Kidney epithelial cell (primary cell): ENCODE results near the gene HOXB5. TPM values are rescaled to one million over a fixed set of nuclear protein-coding genes. Genes with fewer than 3 reads are reported as not detected.
A peak's percentile ranks its signal among the peaks of the same experiment; 100 is the strongest.

Experiments
- DNase-seq: peaks from one replicate; pipeline ENCODE4 v3.0.0-alpha.2; 2010; ENCODE audit warnings: low read depth
- H3K27me3 ChIP-seq: 2 replicates; pipeline ENCODE4 v1.6.0; 2011; ENCODE audit warnings: low read length; ENCODE audit not compliant: control insufficient read depth, insufficient read depth
- H3K36me3 ChIP-seq: 2 replicates; pipeline ENCODE4 v1.5.1; 2011; ENCODE audit warnings: low read length; ENCODE audit not compliant: control insufficient read depth, insufficient read depth
- H3K4me3 ChIP-seq: 2 replicates; pipeline ENCODE4 v1.5.1; 2011; ENCODE audit warnings: low read depth, mild to moderate bottlenecking, control low read depth, low read length
- total RNA-seq: library from RNA; depleted of rRNA; stranded (reverse); fragments of >200 nt; gene quantifications from 2 replicates; pipeline ENCODE4 v1.2.3, GENCODE V29; 2015
- TF ChIP-seq, protein P1 (sequence below): IDR thresholded peaks from 2 replicates; pipeline ENCODE4 v1.5.1; 2011; ENCODE audit warnings: mild to moderate bottlenecking, moderate library complexity, low read length, control low read depth, inconsistent platforms; ENCODE audit not compliant: insufficient read depth, poor library complexity, severe bottlenecking

HOXB5 gene
- total RNA-seq, 1 donor from 2014 or later: 3.6 TPM

DNA sequence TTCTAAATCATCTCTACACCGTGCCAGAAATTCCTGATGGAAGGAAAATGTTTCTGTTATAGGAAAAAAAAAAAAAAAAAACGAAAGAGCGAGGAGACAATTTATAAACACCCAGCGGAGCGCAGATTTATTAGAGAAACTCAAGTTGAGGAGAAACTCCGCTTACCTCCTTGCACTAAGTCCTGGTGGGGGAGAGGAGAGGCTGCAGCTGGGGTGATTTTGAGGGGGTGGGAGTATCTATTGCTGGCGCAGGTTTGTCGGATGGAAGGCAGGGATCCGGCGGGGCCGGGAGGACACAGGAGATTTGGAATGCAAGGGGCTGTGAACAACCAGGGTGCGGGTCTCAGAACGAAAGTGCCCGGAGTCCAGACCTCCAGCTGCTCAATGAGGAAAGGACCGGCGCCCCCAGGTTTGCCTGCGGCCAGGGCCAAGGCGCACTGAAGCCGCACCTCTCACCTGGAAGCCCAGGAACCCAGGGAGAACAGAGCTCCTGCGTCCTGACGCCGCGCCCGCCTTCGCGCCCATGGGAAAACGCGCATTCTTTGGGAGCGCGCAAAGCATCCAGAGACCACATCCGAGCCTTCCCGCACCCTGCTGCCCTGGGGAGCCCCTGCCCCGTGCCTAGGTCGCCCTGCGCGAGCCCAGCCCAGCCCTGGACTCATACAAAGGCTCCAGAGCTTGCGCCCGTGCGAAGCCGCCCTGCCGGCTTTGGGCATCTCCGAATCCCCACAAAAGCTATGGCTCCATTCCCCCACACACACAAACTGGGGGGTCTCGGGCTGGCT, 24.1 kb upstream of the HOXB5 start:
- Histone ChIP-seq H3K27me3 (peaks cover 6% of the 10 kb centered on the region), H3K4me3 (peak overlapping the region; percentile 41), H3K36me3 (no peaks in the 10 kb centered on the region)
- DNase-seq: no peak
- TF ChIP-seq, protein P1, sequence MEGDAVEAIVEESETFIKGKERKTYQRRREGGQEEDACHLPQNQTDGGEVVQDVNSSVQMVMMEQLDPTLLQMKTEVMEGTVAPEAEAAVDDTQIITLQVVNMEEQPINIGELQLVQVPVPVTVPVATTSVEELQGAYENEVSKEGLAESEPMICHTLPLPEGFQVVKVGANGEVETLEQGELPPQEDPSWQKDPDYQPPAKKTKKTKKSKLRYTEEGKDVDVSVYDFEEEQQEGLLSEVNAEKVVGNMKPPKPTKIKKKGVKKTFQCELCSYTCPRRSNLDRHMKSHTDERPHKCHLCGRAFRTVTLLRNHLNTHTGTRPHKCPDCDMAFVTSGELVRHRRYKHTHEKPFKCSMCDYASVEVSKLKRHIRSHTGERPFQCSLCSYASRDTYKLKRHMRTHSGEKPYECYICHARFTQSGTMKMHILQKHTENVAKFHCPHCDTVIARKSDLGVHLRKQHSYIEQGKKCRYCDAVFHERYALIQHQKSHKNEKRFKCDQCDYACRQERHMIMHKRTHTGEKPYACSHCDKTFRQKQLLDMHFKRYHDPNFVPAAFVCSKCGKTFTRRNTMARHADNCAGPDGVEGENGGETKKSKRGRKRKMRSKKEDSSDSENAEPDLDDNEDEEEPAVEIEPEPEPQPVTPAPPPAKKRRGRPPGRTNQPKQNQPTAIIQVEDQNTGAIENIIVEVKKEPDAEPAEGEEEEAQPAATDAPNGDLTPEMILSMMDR: no peak

DNA sequence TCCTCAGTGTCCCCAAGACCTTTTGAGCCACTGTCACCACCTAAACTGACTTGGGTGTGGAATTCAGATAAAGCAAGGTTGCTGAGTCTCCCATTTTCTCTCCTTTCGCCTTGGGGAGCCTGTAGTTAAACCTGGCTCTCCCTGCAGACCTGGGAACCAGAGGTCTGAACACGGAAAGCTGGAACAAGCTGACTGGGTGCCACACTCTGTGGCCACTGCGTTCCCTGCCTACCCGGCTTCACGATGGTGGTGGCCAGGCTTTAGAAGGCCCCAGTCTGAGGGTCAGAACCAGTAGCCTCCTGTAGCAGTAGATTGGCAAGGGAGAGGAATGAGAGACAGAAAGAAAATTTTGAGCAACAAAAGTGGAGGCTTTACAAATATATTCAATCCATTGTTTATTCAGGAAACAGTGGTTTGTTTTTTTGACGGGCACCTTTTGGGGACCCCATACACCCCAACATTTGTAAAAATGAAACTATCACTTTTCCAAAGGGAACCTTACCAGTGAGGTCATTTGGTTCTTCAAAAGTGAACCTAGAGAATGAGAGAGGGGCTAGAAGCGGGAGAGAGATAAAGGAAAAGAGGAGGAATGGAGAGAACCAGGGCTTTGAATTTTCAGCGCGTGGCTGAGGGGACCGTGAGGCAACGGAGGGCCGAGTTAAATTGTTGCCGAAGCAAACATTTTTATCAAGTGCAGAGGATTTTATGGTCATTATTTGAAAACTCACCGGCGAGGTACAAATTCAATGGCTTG, 23.3 kb upstream of the HOXB5 start:
- TF ChIP-seq, protein P1: no peak
- Histone ChIP-seq H3K4me3 (peak overlapping the region; percentile 41), H3K36me3 (peaks cover under 1% of the 10 kb centered on the region), H3K27me3 (peaks cover 6% of the 10 kb centered on the region)
- no peak for DNase-seq

DNA sequence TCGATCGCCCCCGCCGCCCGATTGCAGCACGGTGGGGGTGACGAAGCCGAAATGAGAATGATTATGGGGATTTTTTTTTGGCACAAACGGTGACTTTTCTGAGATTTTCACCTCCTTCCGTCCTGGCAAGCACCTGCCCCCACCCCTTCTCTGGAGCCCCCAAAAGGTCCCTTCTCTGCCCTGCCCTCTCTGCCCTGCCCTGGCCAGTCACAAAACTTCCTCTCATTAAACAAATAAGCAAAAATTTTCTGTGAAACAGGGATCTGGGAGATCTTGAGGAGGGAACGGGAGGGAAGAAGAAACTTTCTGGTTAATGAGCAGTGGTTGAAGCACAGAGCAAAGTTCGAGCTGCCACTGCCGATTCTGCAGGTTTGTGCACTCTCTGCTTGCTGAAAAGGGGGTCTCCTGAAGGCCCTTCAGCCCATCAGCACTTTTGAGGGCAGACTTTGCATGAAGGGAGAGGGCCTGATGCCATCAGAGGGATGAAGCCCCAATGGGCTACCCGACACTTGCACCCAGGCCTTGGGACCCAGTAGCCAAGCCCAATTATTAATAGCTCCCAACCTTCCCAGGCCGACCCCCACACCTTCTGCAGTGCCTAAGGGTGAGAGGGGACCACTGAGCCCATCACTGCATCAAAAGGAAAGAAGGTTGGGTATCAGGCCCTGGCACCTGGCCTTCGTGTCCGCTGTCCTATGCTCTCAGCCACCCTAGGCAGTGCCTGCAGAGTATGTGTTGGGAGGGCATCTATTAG, 22.6 kb upstream of the HOXB5 start:
- Histone ChIP-seq H3K4me3 (peak overlapping the region; percentile 73), H3K36me3 (peaks cover 1% of the 10 kb centered on the region), H3K27me3 (peaks cover 6% of the 10 kb centered on the region)
- TF ChIP-seq, protein P1: no peak
- no peak for DNase-seq

DNA sequence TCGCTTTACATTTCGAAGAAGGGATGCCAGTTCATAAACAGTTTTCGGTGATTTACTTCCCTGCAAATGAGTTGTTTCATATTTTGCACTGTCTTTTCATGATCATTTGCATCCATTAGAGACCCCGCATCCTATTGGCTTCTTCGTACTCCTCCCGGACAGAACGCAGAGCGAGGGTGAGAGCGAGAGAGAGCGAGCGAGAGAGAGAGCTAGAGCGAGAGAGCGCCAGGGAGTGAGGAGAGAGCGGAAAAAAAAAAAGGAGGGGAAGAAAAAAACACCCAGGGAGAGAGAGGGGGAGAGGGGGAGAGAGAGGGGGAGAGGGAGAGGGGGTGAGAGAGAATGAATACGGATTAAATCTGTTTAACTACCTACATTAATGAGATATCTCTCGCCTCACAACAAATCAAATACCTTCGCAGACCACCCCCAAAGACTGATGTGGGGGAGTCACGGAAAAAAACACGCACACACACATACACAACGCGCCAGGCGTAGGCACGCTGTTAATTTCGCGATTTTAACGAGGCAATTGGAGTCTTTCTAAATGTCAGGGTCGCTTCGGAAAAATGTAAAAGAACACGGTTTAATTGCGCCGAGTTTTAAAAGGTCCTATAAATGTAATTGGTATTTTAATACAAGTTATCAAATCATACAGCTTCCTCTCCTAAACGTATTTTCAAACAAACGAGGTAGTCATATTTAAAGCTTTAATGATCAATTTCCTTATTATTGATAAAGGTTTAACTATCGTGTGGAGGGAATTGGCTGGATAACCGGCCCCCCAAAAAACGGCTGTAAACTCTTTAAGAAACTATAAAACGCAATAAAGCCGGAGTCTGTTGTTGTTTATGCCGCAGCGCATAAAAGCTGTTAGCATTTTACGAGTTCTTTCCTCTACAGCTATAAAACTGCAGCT, 21.7 kb upstream of the HOXB5 start, which contains the start of gene HOXB8:
TSS of gene HOXB8 (minus strand) at position 246 of the 916 bp plus-strand sequence. CDS start 588 bp downstream, outside the sequence.
- peak within 1 kb of the TSS; percentile 73 for H3K4me3 ChIP-seq

More for the DNA sequence above, 21.7 kb upstream of the HOXB5 start, which contains the start of gene HOXB8:
- H3K27me3 ChIP-seq: peaks cover 6% of the 10 kb centered on the region
- H3K36me3 ChIP-seq: peaks cover 1% of the 10 kb centered on the region
- DNase-seq: no peak
- TF ChIP-seq, protein P1: no peak
